SK-N-SH (cell line): ENCODE measurements around the gene CUX1. TPM values are rescaled to one million over a fixed set of nuclear protein-coding genes. Genes with fewer than 3 reads are reported as not detected.

Experiments used
- CTCF ChIA-PET: fragments of 300-600, 350-600 bp; formaldehyde crosslinking; extraction: SDS; loops from one replicate; lab custom pipeline; 2021; lab: Yijun Ruan, JAX
- POLR2A ChIA-PET: fragments of 350-600 bp; sonication (Branson Sonifier 250); formaldehyde crosslinking; extraction: SDS; loops from one replicate; lab custom pipeline; 2020; ENCODE audit warnings: antibody characterized with exemption, inconsistent platforms; lab: Yijun Ruan, JAX
- DNase-seq: peaks from one replicate; pipeline ENCODE4 v3.0.0; 2012
- H2AFZ ChIP-seq: fragments of 200-600 bp; sonication (generic); 2 replicates; pipeline ENCODE4 v1.8.1; 2016; ENCODE audit warnings: antibody characterized with exemption, mild to moderate bottlenecking, low read depth
- H3F3A ChIP-seq: fragments of 200-600 bp; sonication (generic); replicated peaks from 2 replicates; pipeline ENCODE3; 2016; ENCODE audit warnings: antibody characterized with exemption, mild to moderate bottlenecking; ENCODE audit not compliant: insufficient read depth
- H3K27ac ChIP-seq, 2 experiments: fragments of 200-500 bp in 1 of 2; fragments of 200-600 bp in 1 of 2; sonication (Bioruptor generic) in 1 of 2; sonication (generic), shearing (Covaris generic) in 1 of 2; 2 replicates each; pipeline versions ENCODE4 v1.5.1 to v1.6.1; 2014 to 2016; ENCODE audit warnings: low read depth in 2 of 2, inconsistent platforms in 1 of 2, low read length in 1 of 2, mild to moderate bottlenecking in 1 of 2, mixed read lengths in 1 of 2
- H3K27me3 ChIP-seq: fragments of 200-600 bp; sonication (generic), shearing (Covaris generic); 2 replicates; pipeline ENCODE4 v1.6.1; 2016; ENCODE audit warnings: mixed run types; ENCODE audit not compliant: insufficient read depth
- H3K36me3 ChIP-seq, 2 experiments: fragments of 200-500 bp in 1 of 2; fragments of 200-600 bp in 1 of 2; sonication (Bioruptor generic) in 1 of 2; sonication (generic) in 1 of 2; replicated peaks in 1 of 2; 2 replicates each; pipeline versions ENCODE3 to v1.5.1; 2014 to 2016; ENCODE audit warnings: low read length in 1 of 2, mild to moderate bottlenecking in 1 of 2; ENCODE audit not compliant: insufficient read depth in 2 of 2, control insufficient read depth in 1 of 2
- H3K4me1 ChIP-seq, 2 experiments: fragments of 200-500 bp in 1 of 2; fragments of 200-600 bp in 1 of 2; sonication (Bioruptor generic) in 1 of 2; sonication (generic), shearing (Covaris generic) in 1 of 2; 2 replicates each; pipeline versions ENCODE4 v1.5.1 to v1.6.1; 2014 to 2016; ENCODE audit warnings: low read depth in 1 of 2, low read length in 1 of 2, mixed run types in 1 of 2; ENCODE audit not compliant: insufficient read depth in 2 of 2, control insufficient read depth in 1 of 2
- H3K4me2 ChIP-seq: fragments of 200-600 bp; sonication (generic), shearing (Covaris generic); 2 replicates; pipeline ENCODE4 v1.6.1; 2017; ENCODE audit warnings: mixed run types
- H3K4me3 ChIP-seq, 2 experiments: fragments of 200-500 bp in 1 of 2; fragments of 200-600 bp in 1 of 2; sonication (Bioruptor generic) in 1 of 2; sonication (generic), shearing (Covaris generic) in 1 of 2; 2 replicates each; pipeline versions ENCODE4 v1.5.1 to v1.8.1; 2014 to 2016; ENCODE audit warnings: low read depth in 2 of 2, inconsistent platforms in 1 of 2, low read length in 1 of 2, mild to moderate bottlenecking in 1 of 2, mixed read lengths in 1 of 2, moderate library complexity in 1 of 2
- H3K79me2 ChIP-seq: fragments of 200-600 bp; sonication (generic); 2 replicates; pipeline ENCODE4 v1.8.1; 2017; ENCODE audit warnings: mild to moderate bottlenecking; ENCODE audit not compliant: insufficient read depth
- H3K9ac ChIP-seq: fragments of 200-600 bp; sonication (generic); 2 replicates; pipeline ENCODE4 v1.6.1; 2017; ENCODE audit warnings: mixed run types
- H3K9me2 ChIP-seq: fragments of 200-600 bp; sonication (generic); 2 replicates; pipeline ENCODE4 v1.6.1; 2017; ENCODE audit warnings: mixed run types
- H3K9me3 ChIP-seq: fragments of 200-600 bp; sonication (generic); 2 replicates; pipeline ENCODE4 v1.6.1; 2017; ENCODE audit warnings: mixed run types, mild to moderate bottlenecking, moderate library complexity
- H4K20me1 ChIP-seq: fragments of 200-600 bp; sonication (generic); 2 replicates; pipeline ENCODE4 v1.6.1; 2017; ENCODE audit warnings: mild to moderate bottlenecking, mixed run types; ENCODE audit not compliant: insufficient read depth
- ELF1 ChIP-seq: IDR thresholded peaks from 2 replicates; pipeline ENCODE4 v1.4.0; 2012
- EP300 ChIP-seq, 2 experiments: IDR thresholded peaks; 2 replicates each; pipeline versions ENCODE4 v1.4.0 to v1.6.1; 2012; ENCODE audit warnings: borderline replicate concordance in 1 of 2, low read depth in 1 of 2, low read length in 1 of 2
- EZH2phosphoT487 ChIP-seq: fragments of 200-600 bp; sonication (generic); IDR thresholded peaks from 2 replicates; pipeline ENCODE4 v1.6.1; 2017; ENCODE audit warnings: low read depth, mixed run types, mild to moderate bottlenecking, antibody characterized with exemption, moderate library complexity, borderline replicate concordance
- FOXJ3 ChIP-seq: sonication (generic); formaldehyde crosslinking; IDR thresholded peaks from 2 replicates; pipeline ENCODE4 v1.5.1; 2020; ENCODE audit warnings: mild to moderate bottlenecking, missing genetic modification reagents
- GABPA ChIP-seq: IDR thresholded peaks from 2 replicates; pipeline ENCODE4 v1.4.0; 2012; ENCODE audit warnings: low read depth, mild to moderate bottlenecking
- GATA2 ChIP-seq: sonication (generic); formaldehyde crosslinking; IDR thresholded peaks from 2 replicates; pipeline ENCODE4 v1.5.0; 2020; ENCODE audit warnings: mild to moderate bottlenecking, missing genetic modification reagents
- JUND ChIP-seq: IDR thresholded peaks from 2 replicates; pipeline ENCODE4 v1.4.0; 2012
- MEF2A ChIP-seq: IDR thresholded peaks from 2 replicates; pipeline ENCODE4 v1.4.0; 2012; ENCODE audit warnings: low read depth, borderline replicate concordance
- MXI1 ChIP-seq: IDR thresholded peaks from 2 replicates; pipeline ENCODE4 v1.6.1; 2012; ENCODE audit warnings: mild to moderate bottlenecking, low read depth, low read length, improper control_type of control experiment
- NFIC ChIP-seq: IDR thresholded peaks from 2 replicates; pipeline ENCODE4 v1.4.0; 2012; ENCODE audit warnings: borderline replicate concordance
- NRF1 ChIP-seq: IDR thresholded peaks from 2 replicates; pipeline ENCODE4 v1.6.1; 2012; ENCODE audit warnings: low read depth, mild to moderate bottlenecking, low read length
- POLR2AphosphoS5 ChIP-seq: IDR thresholded peaks from 2 replicates; pipeline ENCODE4 v1.6.1; 2012; ENCODE audit warnings: low read depth, low read length
- RAD21 ChIP-seq: IDR thresholded peaks from 2 replicates; pipeline ENCODE4 v1.6.1; 2012; ENCODE audit warnings: mild to moderate bottlenecking, low read length
- SIN3A ChIP-seq: IDR thresholded peaks from 2 replicates; pipeline ENCODE4 v1.6.1; 2012; ENCODE audit warnings: low read depth, mild to moderate bottlenecking, low read length, moderate library complexity, borderline replicate concordance
- SMC3 ChIP-seq: IDR thresholded peaks from 2 replicates; pipeline ENCODE4 v1.6.1; 2012; ENCODE audit warnings: low read depth, low read length, improper control_type of control experiment
- TAF1 ChIP-seq: IDR thresholded peaks from 2 replicates; pipeline ENCODE4 v1.6.1; 2012; ENCODE audit warnings: low read depth, mild to moderate bottlenecking, low read length, moderate library complexity, borderline replicate concordance
- TCF12 ChIP-seq: IDR thresholded peaks from 2 replicates; pipeline ENCODE4 v1.4.0; 2012
- TEAD4 ChIP-seq: IDR thresholded peaks from 2 replicates; pipeline ENCODE4 v1.4.0; 2012; ENCODE audit warnings: mild to moderate bottlenecking, borderline replicate concordance; ENCODE audit not compliant: insufficient read depth
- WGBS: methylation state at CpG from one replicate; pipeline ENCODE4 v1.1.6; 2017; ENCODE audit warnings: low lambda C conversion rate; 5-methylcytosine and 5-hydroxymethylcytosine counted together
- polyA plus RNA-seq, 3 experiments: library from polyadenylated mRNA; depleted of rRNA; stranded (reverse); fragments of >200 nt; gene quantifications; 2 replicates each; pipeline ENCODE4 v1.2.3, GENCODE V29; 2012
- TF ChIP-seq, protein P1 (sequence below): fragments of 150-350 bp; IDR thresholded peaks from 2 replicates; pipeline ENCODE4 v1.6.1; 2017; ENCODE audit warnings: antibody characterized with exemption, low read length, low read depth, borderline replicate concordance
- TF ChIP-seq, protein P2 (sequence below): fragments of 150-350 bp; IDR thresholded peaks from 2 replicates; pipeline ENCODE4 v1.6.1; 2016; ENCODE audit warnings: mild to moderate bottlenecking, low read depth, low read length
- TF ChIP-seq, protein P3 (sequence below): IDR thresholded peaks from 2 replicates; pipeline ENCODE4 v1.4.0; 2012; ENCODE audit warnings: low read depth
- TF ChIP-seq, protein P4 (sequence below): IDR thresholded peaks from 2 replicates; pipeline ENCODE4 v1.4.0; 2012; ENCODE audit warnings: low read depth, borderline replicate concordance
- TF ChIP-seq, protein P5 (sequence below): fragments of 200-600 bp; sonication (generic); IDR thresholded peaks from 2 replicates; pipeline ENCODE4 v1.6.1; 2017; ENCODE audit warnings: antibody characterized with exemption, mild to moderate bottlenecking, moderate library complexity
- TF ChIP-seq, protein P6 (sequence below): IDR thresholded peaks from 2 replicates; pipeline ENCODE4 v1.4.0; 2012; ENCODE audit warnings: low read depth, borderline replicate concordance

CUX1 gene
- polyA plus RNA-seq, 1 of the 3 experiments (the other 2 are of a cell fraction): 68.6 TPM

DNA sequence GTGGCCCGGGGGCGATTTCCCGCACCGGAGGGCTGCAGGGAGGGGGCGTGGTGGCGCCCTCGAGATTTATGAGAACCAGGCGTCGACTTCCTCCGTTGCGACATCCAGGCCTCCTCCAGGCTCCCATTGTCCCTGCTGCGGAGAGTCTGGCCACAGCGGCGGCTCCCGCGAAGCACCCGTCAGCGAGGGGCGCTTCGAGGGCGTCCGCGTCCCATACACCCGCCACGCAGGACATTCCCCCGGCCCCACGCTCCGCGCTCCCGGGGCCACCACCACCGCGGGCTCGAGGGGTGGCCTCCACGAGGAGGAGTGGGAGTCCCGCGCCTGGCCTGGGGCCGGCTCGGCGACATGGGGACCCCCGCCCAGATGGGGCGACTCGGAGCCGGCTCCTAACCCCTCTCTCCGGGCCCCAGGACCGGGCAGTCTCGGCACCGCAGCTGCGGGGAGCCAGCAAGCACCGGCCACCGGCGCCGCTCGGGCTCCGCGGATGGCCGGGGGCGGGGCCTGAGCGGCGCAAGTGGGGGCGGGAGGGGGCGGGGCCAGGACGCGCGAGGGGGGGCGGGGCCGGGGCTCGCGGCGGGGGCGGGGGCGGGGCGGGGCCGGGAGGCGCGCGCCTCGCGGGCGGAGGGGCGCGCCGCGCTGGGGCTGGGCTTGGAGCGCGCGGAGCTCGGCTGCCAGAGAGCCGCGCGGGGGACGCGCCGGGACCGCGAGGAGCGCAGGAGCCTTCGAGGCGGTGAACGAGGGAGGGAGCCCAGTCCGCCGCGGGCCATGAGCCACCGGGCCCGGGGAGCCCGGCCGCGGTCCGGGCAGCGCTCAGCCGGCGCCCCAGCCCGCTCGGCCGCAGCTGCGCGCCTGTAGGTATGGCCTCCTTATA lies 469.0 kb downstream of the CUX1 start, which contains the start of gene SH2B2:
SH2B2 (plus strand) TSS at position 632 of the 874 bp plus-strand sequence. CDS start 13,683 bp downstream, outside the sequence.
- H3F3A ChIP-seq: no peaks in the 10 kb centered on the region
- H3K9ac ChIP-seq: peak within 1 kb of the TSS; percentile 85
- H4K20me1 ChIP-seq: peaks cover 20% of the 10 kb centered on the region; the same call in 1 of the 2 replicates
- POLR2A ChIA-PET: interaction anchor here (0.6 to 2.2 kb wide), 7 partner anchors 77 to 391 kb away, joined by 3 to 19 read pairs (median 3); partner anchors contain the start of gene PRKRIP1
- peak within 1 kb of the TSS; percentile 89 to 96 for H3K4me3 ChIP-seq
- H3K9me2 ChIP-seq: no peaks in the 10 kb centered on the region
- peak within 1 kb of the TSS; percentile 100 for H3K4me2 ChIP-seq
- CTCF ChIA-PET: interaction anchor here (0.9 to 15.8 kb wide), 3 partner anchors 14 to 104 kb away, joined by 3 to 421 read pairs (median 16); partner anchors contain the start of gene PRKRIP1
- no peaks in the 10 kb centered on the region for H3K36me3 ChIP-seq
- no peaks in the 10 kb centered on the region for H3K27me3 ChIP-seq
- DNase-seq: peak; percentile 99
- peak within 1 kb of the TSS; percentile 45 to 97 for H3K27ac ChIP-seq
- no peaks in the 10 kb centered on the region for H3K9me3 ChIP-seq
- WGBS: 1% methylated on average over 20 of the region's 116 CpGs
- H3K79me2 ChIP-seq: no peaks in the 10 kb centered on the region
- peaks cover 0 to 34% of the 10 kb centered on the region in 2 experiments; a peak in 1 of 4 replicates for H3K4me1 ChIP-seq
- H2AFZ ChIP-seq: peak within 1 kb of the TSS; percentile 98
- TF ChIP-seq POLR2AphosphoS5 (peak; percentile 93), TCF12 (no peak; the same call in 1 of the 2 replicates), GATA2 (no peak; the same call in 1 of the 2 replicates), GABPA (no peak), TEAD4 (no peak), ELF1 (no peak), RAD21 (no peak), EZH2phosphoT487 (no peak), JUND (no peak), NFIC (no peak), MXI1 (peak; percentile 72), TAF1 (peak; percentile 30; the same call in 1 of the 2 replicates), MEF2A (no peak), SIN3A (no peak), SMC3 (no peak), EP300 (IDR thresholded peaks at IDR 0.05; ENCODE audit: borderline replicate concordance in 1 of 2, low read depth in 1 of 2, low read length in 1 of 2) (peak in 1 of 2 experiments; percentile 56; a peak in 1 of 4 replicates), NRF1 (no peak), FOXJ3 (no peak)
- TF ChIP-seq, protein P1, sequence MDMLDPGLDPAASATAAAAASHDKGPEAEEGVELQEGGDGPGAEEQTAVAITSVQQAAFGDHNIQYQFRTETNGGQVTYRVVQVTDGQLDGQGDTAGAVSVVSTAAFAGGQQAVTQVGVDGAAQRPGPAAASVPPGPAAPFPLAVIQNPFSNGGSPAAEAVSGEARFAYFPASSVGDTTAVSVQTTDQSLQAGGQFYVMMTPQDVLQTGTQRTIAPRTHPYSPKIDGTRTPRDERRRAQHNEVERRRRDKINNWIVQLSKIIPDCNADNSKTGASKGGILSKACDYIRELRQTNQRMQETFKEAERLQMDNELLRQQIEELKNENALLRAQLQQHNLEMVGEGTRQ: no peak
- TF ChIP-seq, protein P2, sequence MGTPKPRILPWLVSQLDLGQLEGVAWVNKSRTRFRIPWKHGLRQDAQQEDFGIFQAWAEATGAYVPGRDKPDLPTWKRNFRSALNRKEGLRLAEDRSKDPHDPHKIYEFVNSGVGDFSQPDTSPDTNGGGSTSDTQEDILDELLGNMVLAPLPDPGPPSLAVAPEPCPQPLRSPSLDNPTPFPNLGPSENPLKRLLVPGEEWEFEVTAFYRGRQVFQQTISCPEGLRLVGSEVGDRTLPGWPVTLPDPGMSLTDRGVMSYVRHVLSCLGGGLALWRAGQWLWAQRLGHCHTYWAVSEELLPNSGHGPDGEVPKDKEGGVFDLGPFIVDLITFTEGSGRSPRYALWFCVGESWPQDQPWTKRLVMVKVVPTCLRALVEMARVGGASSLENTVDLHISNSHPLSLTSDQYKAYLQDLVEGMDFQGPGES: no peak
- TF ChIP-seq, protein P3, sequence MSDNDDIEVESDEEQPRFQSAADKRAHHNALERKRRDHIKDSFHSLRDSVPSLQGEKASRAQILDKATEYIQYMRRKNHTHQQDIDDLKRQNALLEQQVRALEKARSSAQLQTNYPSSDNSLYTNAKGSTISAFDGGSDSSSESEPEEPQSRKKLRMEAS: peak; percentile 88
- TF ChIP-seq, protein P4, sequence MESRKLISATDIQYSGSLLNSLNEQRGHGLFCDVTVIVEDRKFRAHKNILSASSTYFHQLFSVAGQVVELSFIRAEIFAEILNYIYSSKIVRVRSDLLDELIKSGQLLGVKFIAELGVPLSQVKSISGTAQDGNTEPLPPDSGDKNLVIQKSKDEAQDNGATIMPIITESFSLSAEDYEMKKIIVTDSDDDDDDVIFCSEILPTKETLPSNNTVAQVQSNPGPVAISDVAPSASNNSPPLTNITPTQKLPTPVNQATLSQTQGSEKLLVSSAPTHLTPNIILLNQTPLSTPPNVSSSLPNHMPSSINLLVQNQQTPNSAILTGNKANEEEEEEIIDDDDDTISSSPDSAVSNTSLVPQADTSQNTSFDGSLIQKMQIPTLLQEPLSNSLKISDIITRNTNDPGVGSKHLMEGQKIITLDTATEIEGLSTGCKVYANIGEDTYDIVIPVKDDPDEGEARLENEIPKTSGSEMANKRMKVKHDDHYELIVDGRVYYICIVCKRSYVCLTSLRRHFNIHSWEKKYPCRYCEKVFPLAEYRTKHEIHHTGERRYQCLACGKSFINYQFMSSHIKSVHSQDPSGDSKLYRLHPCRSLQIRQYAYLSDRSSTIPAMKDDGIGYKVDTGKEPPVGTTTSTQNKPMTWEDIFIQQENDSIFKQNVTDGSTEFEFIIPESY: no peak
- TF ChIP-seq, protein P5, sequence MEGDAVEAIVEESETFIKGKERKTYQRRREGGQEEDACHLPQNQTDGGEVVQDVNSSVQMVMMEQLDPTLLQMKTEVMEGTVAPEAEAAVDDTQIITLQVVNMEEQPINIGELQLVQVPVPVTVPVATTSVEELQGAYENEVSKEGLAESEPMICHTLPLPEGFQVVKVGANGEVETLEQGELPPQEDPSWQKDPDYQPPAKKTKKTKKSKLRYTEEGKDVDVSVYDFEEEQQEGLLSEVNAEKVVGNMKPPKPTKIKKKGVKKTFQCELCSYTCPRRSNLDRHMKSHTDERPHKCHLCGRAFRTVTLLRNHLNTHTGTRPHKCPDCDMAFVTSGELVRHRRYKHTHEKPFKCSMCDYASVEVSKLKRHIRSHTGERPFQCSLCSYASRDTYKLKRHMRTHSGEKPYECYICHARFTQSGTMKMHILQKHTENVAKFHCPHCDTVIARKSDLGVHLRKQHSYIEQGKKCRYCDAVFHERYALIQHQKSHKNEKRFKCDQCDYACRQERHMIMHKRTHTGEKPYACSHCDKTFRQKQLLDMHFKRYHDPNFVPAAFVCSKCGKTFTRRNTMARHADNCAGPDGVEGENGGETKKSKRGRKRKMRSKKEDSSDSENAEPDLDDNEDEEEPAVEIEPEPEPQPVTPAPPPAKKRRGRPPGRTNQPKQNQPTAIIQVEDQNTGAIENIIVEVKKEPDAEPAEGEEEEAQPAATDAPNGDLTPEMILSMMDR: peak; percentile 13; the same call in 1 of the 2 replicates
- TF ChIP-seq, protein P6, sequence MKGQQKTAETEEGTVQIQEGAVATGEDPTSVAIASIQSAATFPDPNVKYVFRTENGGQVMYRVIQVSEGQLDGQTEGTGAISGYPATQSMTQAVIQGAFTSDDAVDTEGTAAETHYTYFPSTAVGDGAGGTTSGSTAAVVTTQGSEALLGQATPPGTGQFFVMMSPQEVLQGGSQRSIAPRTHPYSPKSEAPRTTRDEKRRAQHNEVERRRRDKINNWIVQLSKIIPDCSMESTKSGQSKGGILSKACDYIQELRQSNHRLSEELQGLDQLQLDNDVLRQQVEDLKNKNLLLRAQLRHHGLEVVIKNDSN: no peak
